ENCODE results near the gene HPGD.

Gene HPGD

GRCh38 chr4:174467107-174467506 is 55.2 kb downstream of the HPGD start:
- H3K36me3 Mint-ChIP-seq (ENCODE audit: low read depth) = no peaks in the 10 kb centered on the region
- ATAC-seq (no peak), DNase-seq (no peak)
- no peaks in the 10 kb centered on the region for H3K4me1 Mint-ChIP-seq
- H3K9me3 Mint-ChIP-seq = peaks cover 6% of the 10 kb centered on the region
- H3K4me3 Mint-ChIP-seq = no peak overlapping the region
- no peak overlapping the region for H3K27ac Mint-ChIP-seq
- H3K27me3 Mint-ChIP-seq = peaks cover 7% of the 10 kb centered on the region

GRCh38 chr4:174464949-174465348 is 57.3 kb downstream of the HPGD start:
- no peak overlapping the region for H3K4me3 Mint-ChIP-seq
- H3K4me1 Mint-ChIP-seq = no peaks in the 10 kb centered on the region
- DNase-seq (no peak), ATAC-seq (no peak)
- H3K9me3 Mint-ChIP-seq = peaks cover 6% of the 10 kb centered on the region
- no peaks in the 10 kb centered on the region for H3K36me3 Mint-ChIP-seq (ENCODE audit: low read depth)
- H3K27ac Mint-ChIP-seq = no peak overlapping the region
- peaks cover 5% of the 10 kb centered on the region for H3K27me3 Mint-ChIP-seq

- Mint-ChIP-seq H3K27me3 (peaks cover 5% of the 10 kb centered on the region), H3K27ac (no peak overlapping the region), H3K4me3 (no peak overlapping the region), H3K9me3 (peaks cover 6% of the 10 kb centered on the region), H3K4me1 (no peaks in the 10 kb centered on the region), H3K36me3 (ENCODE audit: low read depth) (no peaks in the 10 kb centered on the region)
- no peak for DNase-seq
- no peak for ATAC-seq
Measured at GRCh38 chr4:174461466-174462106, 60.7 kb downstream of the HPGD start.

GRCh38 chr4:174460684-174461083 is 61.6 kb downstream of the HPGD start:
- Mint-ChIP-seq H3K4me3 (no peak overlapping the region), H3K4me1 (no peaks in the 10 kb centered on the region), H3K36me3 (ENCODE audit: low read depth) (no peaks in the 10 kb centered on the region), H3K27me3 (peaks cover 5% of the 10 kb centered on the region), H3K9me3 (peaks cover 6% of the 10 kb centered on the region), H3K27ac (no peak overlapping the region)
- ATAC-seq (no peak), DNase-seq (no peak)

GRCh38 chr4:174457468-174457867 is 64.8 kb downstream of the HPGD start:
- Mint-ChIP-seq H3K4me1 (no peaks in the 10 kb centered on the region), H3K36me3 (ENCODE audit: low read depth) (no peaks in the 10 kb centered on the region), H3K27me3 (no peaks in the 10 kb centered on the region), H3K9me3 (no peaks in the 10 kb centered on the region), H3K4me3 (no peak overlapping the region), H3K27ac (no peak overlapping the region)
- ATAC-seq = no peak
- no peak for DNase-seq

- Mint-ChIP-seq H3K4me3 (no peak overlapping the region), H3K27me3 (no peaks in the 10 kb centered on the region), H3K36me3 (ENCODE audit: low read depth) (no peaks in the 10 kb centered on the region), H3K4me1 (no peaks in the 10 kb centered on the region), H3K27ac (no peak overlapping the region), H3K9me3 (no peaks in the 10 kb centered on the region)
- DNase-seq = no peak
- no peak for ATAC-seq
Measured at GRCh38 chr4:174454815-174455473, 67.3 kb downstream of the HPGD start.

- Mint-ChIP-seq H3K4me3 (no peak overlapping the region), H3K27me3 (no peaks in the 10 kb centered on the region), H3K4me1 (no peaks in the 10 kb centered on the region), H3K9me3 (no peaks in the 10 kb centered on the region), H3K27ac (no peak overlapping the region), H3K36me3 (ENCODE audit: low read depth) (no peaks in the 10 kb centered on the region)
- DNase-seq = no peak
- ATAC-seq = no peak
Measured at GRCh38 chr4:174451718-174452296, 70.5 kb downstream of the HPGD start.

- H3K4me1 Mint-ChIP-seq = no peaks in the 10 kb centered on the region
- H3K27me3 Mint-ChIP-seq = no peaks in the 10 kb centered on the region
- H3K27ac Mint-ChIP-seq = no peak overlapping the region
- H3K4me3 Mint-ChIP-seq = no peak overlapping the region
- no peaks in the 10 kb centered on the region for H3K36me3 Mint-ChIP-seq (ENCODE audit: low read depth)
- H3K9me3 Mint-ChIP-seq = no peaks in the 10 kb centered on the region
- no peak for DNase-seq
- no peak for ATAC-seq
Measured at GRCh38 chr4:174450786-174451125, 71.5 kb downstream of the HPGD start.

- Mint-ChIP-seq H3K36me3 (ENCODE audit: low read depth) (no peaks in the 10 kb centered on the region), H3K4me3 (no peak overlapping the region), H3K4me1 (no peaks in the 10 kb centered on the region), H3K9me3 (no peaks in the 10 kb centered on the region), H3K27me3 (no peaks in the 10 kb centered on the region), H3K27ac (no peak overlapping the region)
- ATAC-seq = no peak
- no peak for DNase-seq
Measured at GRCh38 chr4:174449944-174450785, 72.1 kb downstream of the HPGD start.

GRCh38 chr4:174449152-174449551 is 73.1 kb downstream of the HPGD start:
- Mint-ChIP-seq H3K27ac (no peak overlapping the region), H3K27me3 (no peaks in the 10 kb centered on the region), H3K4me1 (no peaks in the 10 kb centered on the region), H3K36me3 (ENCODE audit: low read depth) (no peaks in the 10 kb centered on the region), H3K9me3 (no peaks in the 10 kb centered on the region), H3K4me3 (no peak overlapping the region)
- DNase-seq (no peak), ATAC-seq (no peak)

- no peak for DNase-seq
- Mint-ChIP-seq H3K4me3 (no peak overlapping the region), H3K27ac (no peak overlapping the region), H3K9me3 (no peaks in the 10 kb centered on the region), H3K27me3 (no peaks in the 10 kb centered on the region), H3K36me3 (ENCODE audit: low read depth) (no peaks in the 10 kb centered on the region), H3K4me1 (no peaks in the 10 kb centered on the region)
- ATAC-seq = no peak
Measured at GRCh38 chr4:174444390-174444789, 77.9 kb downstream of the HPGD start.
